Glutamatergic neuron (in vitro differentiated cells): ENCODE data around the gene FUCA2. TPM values are rescaled to one million over a fixed set of nuclear protein-coding genes. Genes with fewer than 3 reads are reported as not detected.

Source experiments
- DNase-seq: peaks from one replicate; pipeline ENCODE4 v3.0.0; 2022
- H3K27ac Mint-ChIP-seq: one replicate; pipeline ENCODE4 v1.8.0; 2020; ENCODE audit warnings: mild to moderate bottlenecking, mixed read lengths, inconsistent platforms; ENCODE audit not compliant: unreplicated experiment
- H3K27me3 Mint-ChIP-seq: one replicate; pipeline ENCODE4 v1.8.0; 2020; ENCODE audit warnings: mild to moderate bottlenecking, moderate library complexity, mixed read lengths, inconsistent platforms; ENCODE audit not compliant: unreplicated experiment
- H3K36me3 Mint-ChIP-seq: one replicate; pipeline ENCODE4 v1.8.0; 2020; ENCODE audit warnings: mild to moderate bottlenecking, mixed read lengths, inconsistent platforms; ENCODE audit not compliant: unreplicated experiment
- H3K4me1 Mint-ChIP-seq: one replicate; pipeline ENCODE4 v1.8.0; 2020; ENCODE audit warnings: mild to moderate bottlenecking, low read depth, mixed read lengths, inconsistent platforms; ENCODE audit not compliant: unreplicated experiment
- H3K4me3 Mint-ChIP-seq: one replicate; pipeline ENCODE4 v1.8.0; 2020; ENCODE audit warnings: mild to moderate bottlenecking, mixed read lengths, inconsistent platforms; ENCODE audit not compliant: unreplicated experiment
- H3K9me3 Mint-ChIP-seq: one replicate; pipeline ENCODE4 v1.8.0; 2020; ENCODE audit warnings: mild to moderate bottlenecking, moderate library complexity, mixed read lengths, inconsistent platforms; ENCODE audit not compliant: unreplicated experiment
- total RNA-seq: library from RNA; stranded (reverse); fragmentation: NEBNext Ultra II Directional; extraction: Animal tissue kit (Norgen Biotek cat#: 25700); gene quantifications from one replicate; pipeline ENCODE4 v1.2.1, GENCODE V29; 2021; ENCODE audit not compliant: unreplicated experiment
- TF ChIP-seq, protein P1 (sequence below): fragments of 200-600 bp; sonication (generic); IDR thresholded peaks from one replicate; pipeline ENCODE4 v1.5.0; 2021; ENCODE audit not compliant: partially characterized antibody, unreplicated experiment

Gene FUCA2
- total RNA-seq, 1 donor from 2014 or later: 19.2 TPM

DNA sequence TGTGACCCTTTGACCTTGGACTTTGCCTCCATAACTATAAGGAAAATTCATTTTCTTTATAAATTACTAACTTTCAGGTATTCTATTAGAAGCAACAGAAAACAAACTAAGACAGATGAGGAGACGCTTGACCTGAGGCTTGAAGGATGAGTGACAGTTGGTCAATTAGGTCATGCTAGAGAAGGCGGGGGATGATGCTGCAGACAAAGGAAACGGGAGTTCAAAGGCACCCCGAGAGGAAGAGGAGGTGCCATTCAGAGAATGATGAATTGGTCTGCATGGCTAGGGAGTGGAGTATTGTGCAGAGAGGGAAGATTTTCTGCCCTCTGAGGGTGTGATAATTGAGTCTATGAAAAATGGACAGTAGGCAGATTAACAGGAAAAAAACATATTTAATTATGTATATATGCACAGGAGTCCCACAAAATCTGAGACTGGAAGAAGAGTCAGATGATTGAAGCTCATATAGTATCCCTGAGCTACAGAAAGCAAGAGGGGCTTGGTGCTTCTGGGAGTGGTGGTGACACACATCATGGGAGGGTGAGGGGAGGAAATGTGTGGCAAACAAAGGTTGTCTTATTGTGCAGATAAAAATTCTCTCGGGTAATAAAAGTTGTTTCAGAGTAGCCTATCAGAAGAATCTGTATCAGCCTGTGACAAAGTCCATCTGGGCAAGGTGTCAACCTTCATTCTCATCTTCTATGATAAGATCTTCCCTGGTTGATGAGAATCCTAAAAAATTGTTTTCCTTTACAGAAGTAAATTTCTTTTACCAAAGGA lies 20.4 kb upstream of the FUCA2 start:
- Mint-ChIP-seq H3K36me3 (no peaks in the 10 kb centered on the region), H3K27me3 (peaks cover 4% of the 10 kb centered on the region), H3K4me1 (no peaks in the 10 kb centered on the region), H3K9me3 (no peaks in the 10 kb centered on the region), H3K27ac (no peak overlapping the region), H3K4me3 (no peak overlapping the region)
- TF ChIP-seq, protein P1, sequence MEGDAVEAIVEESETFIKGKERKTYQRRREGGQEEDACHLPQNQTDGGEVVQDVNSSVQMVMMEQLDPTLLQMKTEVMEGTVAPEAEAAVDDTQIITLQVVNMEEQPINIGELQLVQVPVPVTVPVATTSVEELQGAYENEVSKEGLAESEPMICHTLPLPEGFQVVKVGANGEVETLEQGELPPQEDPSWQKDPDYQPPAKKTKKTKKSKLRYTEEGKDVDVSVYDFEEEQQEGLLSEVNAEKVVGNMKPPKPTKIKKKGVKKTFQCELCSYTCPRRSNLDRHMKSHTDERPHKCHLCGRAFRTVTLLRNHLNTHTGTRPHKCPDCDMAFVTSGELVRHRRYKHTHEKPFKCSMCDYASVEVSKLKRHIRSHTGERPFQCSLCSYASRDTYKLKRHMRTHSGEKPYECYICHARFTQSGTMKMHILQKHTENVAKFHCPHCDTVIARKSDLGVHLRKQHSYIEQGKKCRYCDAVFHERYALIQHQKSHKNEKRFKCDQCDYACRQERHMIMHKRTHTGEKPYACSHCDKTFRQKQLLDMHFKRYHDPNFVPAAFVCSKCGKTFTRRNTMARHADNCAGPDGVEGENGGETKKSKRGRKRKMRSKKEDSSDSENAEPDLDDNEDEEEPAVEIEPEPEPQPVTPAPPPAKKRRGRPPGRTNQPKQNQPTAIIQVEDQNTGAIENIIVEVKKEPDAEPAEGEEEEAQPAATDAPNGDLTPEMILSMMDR: no peak
- no peak for DNase-seq

DNA sequence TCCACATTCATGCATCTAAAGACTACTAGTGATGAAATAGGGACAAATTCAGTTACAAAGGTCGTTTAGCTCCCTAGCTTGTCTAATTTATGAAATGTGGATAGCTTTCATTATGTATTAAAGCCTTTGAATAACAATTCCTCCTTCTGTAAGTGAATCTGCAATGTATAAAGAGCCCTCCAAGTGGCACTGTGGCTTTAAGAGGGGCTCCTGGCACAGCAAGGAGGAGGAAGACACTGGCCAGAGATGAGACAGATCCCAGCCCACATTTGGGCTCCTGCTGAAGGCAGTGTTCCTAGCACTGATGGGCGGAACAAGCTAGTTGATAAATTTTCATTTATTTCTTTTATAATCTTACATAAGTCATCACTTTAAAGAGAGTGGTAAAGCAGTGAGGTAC lies 17.6 kb upstream of the FUCA2 start:
- Mint-ChIP-seq H3K4me1 (no peaks in the 10 kb centered on the region), H3K9me3 (no peaks in the 10 kb centered on the region), H3K27ac (no peak overlapping the region), H3K27me3 (no peaks in the 10 kb centered on the region), H3K4me3 (no peak overlapping the region), H3K36me3 (no peaks in the 10 kb centered on the region)
- TF ChIP-seq, protein P1: no peak
- DNase-seq: no peak

DNA sequence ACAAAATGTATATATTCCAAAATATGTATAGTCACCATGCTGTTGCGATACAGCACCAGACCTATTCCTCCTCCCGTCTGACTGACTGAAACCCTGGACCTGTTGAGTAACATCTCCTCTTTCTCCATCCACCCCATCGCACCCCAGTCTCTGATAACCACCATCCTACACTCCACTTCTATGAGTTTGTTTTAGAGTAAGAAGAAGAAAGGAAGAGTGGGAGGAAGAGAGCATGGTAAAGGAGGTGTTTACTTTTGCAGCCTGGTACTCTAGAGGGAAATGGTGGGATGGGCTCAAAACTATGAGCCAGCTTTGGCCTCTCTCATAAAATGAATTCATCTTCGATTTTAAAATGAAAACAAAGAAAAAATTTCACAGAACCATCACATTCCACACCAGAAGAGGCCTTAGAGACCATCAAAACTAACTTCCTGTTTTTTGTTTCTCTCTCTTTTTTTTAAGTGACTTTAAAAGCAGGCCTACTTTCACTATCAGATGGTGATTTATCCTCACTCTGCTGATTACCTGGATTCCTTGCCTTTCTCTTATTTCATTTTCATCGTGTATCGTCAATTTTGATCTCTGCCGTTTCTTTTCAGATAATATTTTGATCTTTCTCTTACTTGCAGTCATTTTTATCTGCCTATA lies 16.8 kb upstream of the FUCA2 start:
- no peaks in the 10 kb centered on the region for H3K9me3 Mint-ChIP-seq
- no peaks in the 10 kb centered on the region for H3K27me3 Mint-ChIP-seq
- DNase-seq: no peak
- H3K4me1 Mint-ChIP-seq: no peaks in the 10 kb centered on the region
- TF ChIP-seq, protein P1: no peak
- H3K4me3 Mint-ChIP-seq: no peak overlapping the region
- no peak overlapping the region for H3K27ac Mint-ChIP-seq
- H3K36me3 Mint-ChIP-seq: no peaks in the 10 kb centered on the region

DNA sequence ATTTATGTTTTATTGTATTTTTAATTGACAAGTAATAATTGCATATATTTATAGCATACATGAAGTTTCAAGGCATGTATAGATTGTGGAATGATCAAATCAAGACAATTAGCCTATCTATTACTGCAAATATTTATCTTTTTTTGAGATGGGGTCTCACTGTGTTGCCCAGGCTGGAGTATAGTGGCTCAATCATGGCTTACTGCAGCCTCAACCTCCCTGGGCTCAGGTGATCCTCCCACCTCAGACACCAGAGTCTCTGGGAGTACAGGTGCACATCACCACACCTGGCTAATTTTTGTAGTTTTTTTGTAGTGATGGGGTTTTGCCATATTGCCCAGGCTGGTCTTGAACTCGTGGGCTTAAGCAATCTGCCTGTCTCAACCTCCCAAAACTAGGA lies 16.2 kb upstream of the FUCA2 start:
- Mint-ChIP-seq H3K27me3 (no peaks in the 10 kb centered on the region), H3K4me3 (no peak overlapping the region), H3K27ac (no peak overlapping the region), H3K9me3 (no peaks in the 10 kb centered on the region), H3K36me3 (no peaks in the 10 kb centered on the region), H3K4me1 (no peaks in the 10 kb centered on the region)
- TF ChIP-seq, protein P1: no peak
- no peak for DNase-seq

DNA sequence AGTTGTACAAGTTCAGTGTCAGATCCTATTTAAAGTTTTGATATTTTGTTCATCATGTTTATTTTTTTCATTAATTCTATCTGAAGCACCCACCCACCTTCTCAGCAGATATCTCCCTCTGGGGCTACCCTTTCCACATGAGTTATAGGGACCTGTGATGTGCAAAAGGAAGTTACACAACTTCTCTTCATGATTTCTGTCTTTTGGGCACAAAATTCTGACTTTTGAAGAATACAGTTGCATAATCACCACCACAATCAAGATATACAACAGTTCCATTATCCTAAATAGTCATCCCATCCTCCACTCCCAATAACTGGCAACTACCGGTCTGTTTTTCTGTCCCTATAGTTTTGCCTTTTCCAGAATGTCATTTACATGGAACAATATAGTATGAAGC lies 13.8 kb upstream of the FUCA2 start:
- H3K27ac Mint-ChIP-seq: no peak overlapping the region
- TF ChIP-seq, protein P1: no peak
- H3K9me3 Mint-ChIP-seq: no peaks in the 10 kb centered on the region
- DNase-seq: no peak
- H3K4me3 Mint-ChIP-seq: no peak overlapping the region
- no peaks in the 10 kb centered on the region for H3K27me3 Mint-ChIP-seq
- no peaks in the 10 kb centered on the region for H3K36me3 Mint-ChIP-seq
- H3K4me1 Mint-ChIP-seq: no peaks in the 10 kb centered on the region
